ENCODE data around the gene DDX59.

GRCh38 chr1:200692316-200692715 is 22.6 kb upstream of the DDX59 start:
- TF ChIP-seq, protein P1, sequence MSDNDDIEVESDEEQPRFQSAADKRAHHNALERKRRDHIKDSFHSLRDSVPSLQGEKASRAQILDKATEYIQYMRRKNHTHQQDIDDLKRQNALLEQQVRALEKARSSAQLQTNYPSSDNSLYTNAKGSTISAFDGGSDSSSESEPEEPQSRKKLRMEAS (IDR thresholded peaks at IDR 0.05): no peak
- TF ChIP-seq TAF1 (IDR thresholded peaks at IDR 0.05; ENCODE audit: low read depth) (no peak), CEBPB (IDR thresholded peaks at IDR 0.05) (no peak), TEAD4 (IDR thresholded peaks at IDR 0.05) (no peak), EGR1 (IDR thresholded peaks at IDR 0.05) (no peak), CREB1 (IDR thresholded peaks at IDR 0.05; ENCODE audit: low read depth) (no peak), EP300 (IDR thresholded peaks at IDR 0.05; ENCODE audit: borderline replicate concordance) (no peak), ZBTB7A (IDR thresholded peaks at IDR 0.05; ENCODE audit: low read depth) (no peak), RAD21 (IDR thresholded peaks at IDR 0.05; ENCODE audit: low read depth) (no peak), NFIC (IDR thresholded peaks at IDR 0.05) (no peak), FOXM1 (IDR thresholded peaks at IDR 0.05; ENCODE audit: borderline replicate concordance, low read depth) (no peak)
- TF ChIP-seq, protein P2, sequence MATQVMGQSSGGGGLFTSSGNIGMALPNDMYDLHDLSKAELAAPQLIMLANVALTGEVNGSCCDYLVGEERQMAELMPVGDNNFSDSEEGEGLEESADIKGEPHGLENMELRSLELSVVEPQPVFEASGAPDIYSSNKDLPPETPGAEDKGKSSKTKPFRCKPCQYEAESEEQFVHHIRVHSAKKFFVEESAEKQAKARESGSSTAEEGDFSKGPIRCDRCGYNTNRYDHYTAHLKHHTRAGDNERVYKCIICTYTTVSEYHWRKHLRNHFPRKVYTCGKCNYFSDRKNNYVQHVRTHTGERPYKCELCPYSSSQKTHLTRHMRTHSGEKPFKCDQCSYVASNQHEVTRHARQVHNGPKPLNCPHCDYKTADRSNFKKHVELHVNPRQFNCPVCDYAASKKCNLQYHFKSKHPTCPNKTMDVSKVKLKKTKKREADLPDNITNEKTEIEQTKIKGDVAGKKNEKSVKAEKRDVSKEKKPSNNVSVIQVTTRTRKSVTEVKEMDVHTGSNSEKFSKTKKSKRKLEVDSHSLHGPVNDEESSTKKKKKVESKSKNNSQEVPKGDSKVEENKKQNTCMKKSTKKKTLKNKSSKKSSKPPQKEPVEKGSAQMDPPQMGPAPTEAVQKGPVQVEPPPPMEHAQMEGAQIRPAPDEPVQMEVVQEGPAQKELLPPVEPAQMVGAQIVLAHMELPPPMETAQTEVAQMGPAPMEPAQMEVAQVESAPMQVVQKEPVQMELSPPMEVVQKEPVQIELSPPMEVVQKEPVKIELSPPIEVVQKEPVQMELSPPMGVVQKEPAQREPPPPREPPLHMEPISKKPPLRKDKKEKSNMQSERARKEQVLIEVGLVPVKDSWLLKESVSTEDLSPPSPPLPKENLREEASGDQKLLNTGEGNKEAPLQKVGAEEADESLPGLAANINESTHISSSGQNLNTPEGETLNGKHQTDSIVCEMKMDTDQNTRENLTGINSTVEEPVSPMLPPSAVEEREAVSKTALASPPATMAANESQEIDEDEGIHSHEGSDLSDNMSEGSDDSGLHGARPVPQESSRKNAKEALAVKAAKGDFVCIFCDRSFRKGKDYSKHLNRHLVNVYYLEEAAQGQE (IDR thresholded peaks at IDR 0.05; ENCODE audit: low read depth): no peak
- TF ChIP-seq, protein P3, sequence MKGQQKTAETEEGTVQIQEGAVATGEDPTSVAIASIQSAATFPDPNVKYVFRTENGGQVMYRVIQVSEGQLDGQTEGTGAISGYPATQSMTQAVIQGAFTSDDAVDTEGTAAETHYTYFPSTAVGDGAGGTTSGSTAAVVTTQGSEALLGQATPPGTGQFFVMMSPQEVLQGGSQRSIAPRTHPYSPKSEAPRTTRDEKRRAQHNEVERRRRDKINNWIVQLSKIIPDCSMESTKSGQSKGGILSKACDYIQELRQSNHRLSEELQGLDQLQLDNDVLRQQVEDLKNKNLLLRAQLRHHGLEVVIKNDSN (IDR thresholded peaks at IDR 0.05): no peak
